Mesenchymal stem cell (in vitro differentiated cells and primary cell): ENCODE results near the gene ACOT7.

Experiments
- DNase-seq: peaks from one replicate; pipeline ENCODE4 v3.0.0-alpha.2; 2013
- H2AFZ ChIP-seq: one replicate; pipeline ENCODE4 v1.6.1; 2013; ENCODE audit warnings: low read depth, mild to moderate bottlenecking, control low read depth, inconsistent platforms, low read length, moderate library complexity
- H2AK5ac ChIP-seq: 2 replicates; pipeline ENCODE4 v1.6.1; 2013; ENCODE audit warnings: low read length, moderate library complexity, mild to moderate bottlenecking, inconsistent platforms; ENCODE audit not compliant: severe bottlenecking
- H2BK120ac ChIP-seq: one replicate; pipeline ENCODE4 v1.6.1; 2013; ENCODE audit warnings: low read depth, mild to moderate bottlenecking, inconsistent platforms, low read length, moderate library complexity
- H2BK12ac ChIP-seq, 2 experiments: one replicate each; pipeline ENCODE4 v1.6.1; 2013; ENCODE audit warnings: inconsistent platforms in 2 of 2, low read length in 2 of 2, mild to moderate bottlenecking in 2 of 2, moderate library complexity in 2 of 2, control low read depth in 1 of 2
- H2BK15ac ChIP-seq: one replicate; pipeline ENCODE4 v1.6.1; 2013; ENCODE audit warnings: mild to moderate bottlenecking, low read depth, inconsistent platforms; ENCODE audit not compliant: poor library complexity, severe bottlenecking
- H2BK5ac ChIP-seq: 2 replicates; pipeline ENCODE4 v1.6.1; 2013; ENCODE audit warnings: low read depth, mild to moderate bottlenecking, low read length, control low read depth, inconsistent platforms; ENCODE audit not compliant: poor library complexity, severe bottlenecking
- H3K14ac ChIP-seq, 2 experiments: one replicate each; pipeline ENCODE4 v1.6.1; 2013; ENCODE audit warnings: inconsistent platforms in 2 of 2, low read length in 2 of 2, control low read depth in 1 of 2, mild to moderate bottlenecking in 1 of 2, moderate library complexity in 1 of 2
- H3K18ac ChIP-seq, 2 experiments: one replicate each; pipeline ENCODE4 v1.6.1; 2013; ENCODE audit warnings: inconsistent platforms in 2 of 2, low read length in 2 of 2, control low read depth in 1 of 2, low read depth in 1 of 2, mild to moderate bottlenecking in 1 of 2
- H3K23ac ChIP-seq, 2 experiments: one replicate each; pipeline ENCODE4 v1.6.1; 2013; ENCODE audit warnings: inconsistent platforms in 2 of 2, low read length in 2 of 2, mild to moderate bottlenecking in 2 of 2, moderate library complexity in 2 of 2, control low read depth in 1 of 2
- H3K27ac ChIP-seq: 2 replicates; pipeline ENCODE4 v1.5.1; 2013; ENCODE audit warnings: mild to moderate bottlenecking, moderate library complexity, low read length, control low read depth, inconsistent platforms; ENCODE audit not compliant: poor library complexity, severe bottlenecking
- H3K27me3 ChIP-seq, 2 experiments: 2 replicates each; pipeline versions ENCODE4 v1.6.1 to v1.7.0; 2013; ENCODE audit warnings: low read length in 2 of 2, mild to moderate bottlenecking in 2 of 2, moderate library complexity in 2 of 2, control low read depth in 1 of 2, inconsistent platforms in 1 of 2; ENCODE audit not compliant: control insufficient read depth in 1 of 2, insufficient read depth in 1 of 2
- H3K36me3 ChIP-seq, 2 experiments: 2 replicates each; pipeline versions ENCODE4 v1.6.1 to v1.7.0; 2013; ENCODE audit warnings: low read length in 2 of 2, control low read depth in 1 of 2, inconsistent platforms in 1 of 2, low read depth in 1 of 2, mild to moderate bottlenecking in 1 of 2; ENCODE audit not compliant: insufficient read depth in 2 of 2, control insufficient read depth in 1 of 2
- H3K4ac ChIP-seq, 2 experiments: one replicate each; pipeline ENCODE4 v1.6.1; 2013; ENCODE audit warnings: inconsistent platforms in 2 of 2, low read length in 2 of 2, mild to moderate bottlenecking in 2 of 2, moderate library complexity in 2 of 2, control low read depth in 1 of 2, low read depth in 1 of 2
- H3K4me1 ChIP-seq: 2 replicates; pipeline ENCODE4 v1.6.1; 2013; ENCODE audit warnings: low read depth, low read length, control low read depth; ENCODE audit not compliant: control insufficient read depth, insufficient read depth
- H3K4me2 ChIP-seq: 2 replicates; pipeline ENCODE4 v1.6.1; 2013; ENCODE audit warnings: low read length, mild to moderate bottlenecking, inconsistent platforms; ENCODE audit not compliant: poor library complexity, severe bottlenecking
- H3K4me3 ChIP-seq, 2 experiments: 2 replicates each; pipeline versions ENCODE4 v1.5.1 to v1.7.0; 2013; ENCODE audit warnings: low read length in 2 of 2, mild to moderate bottlenecking in 2 of 2, control low read depth in 1 of 2, low read depth in 1 of 2; ENCODE audit not compliant: insufficient read depth in 1 of 2
- H3K79me1 ChIP-seq: replicated peaks from 2 replicates; pipeline ENCODE4 v1.6.1; 2013; ENCODE audit warnings: mild to moderate bottlenecking, control low read depth, low read length, inconsistent platforms; ENCODE audit not compliant: poor library complexity, severe bottlenecking
- H3K9ac ChIP-seq: 2 replicates; pipeline ENCODE4 v1.7.0; 2013; ENCODE audit warnings: mild to moderate bottlenecking, low read length, moderate library complexity
- H3K9me3 ChIP-seq: 2 replicates; pipeline ENCODE4 v1.7.0; 2013; ENCODE audit warnings: mild to moderate bottlenecking, low read length; ENCODE audit not compliant: control insufficient read depth
- H4K8ac ChIP-seq: one replicate; pipeline ENCODE4 v1.6.1; 2013; ENCODE audit warnings: inconsistent platforms, mild to moderate bottlenecking, low read length, moderate library complexity
- H4K91ac ChIP-seq: one replicate; pipeline ENCODE4 v1.6.1; 2013; ENCODE audit warnings: mild to moderate bottlenecking, low read length, inconsistent platforms
- WGBS: methylation state at CpG from one replicate; pipeline ENCODE4 v1.1.7; 2013; ENCODE audit warnings: mixed read lengths; 5-methylcytosine and 5-hydroxymethylcytosine counted together

ACOT7 gene

DNA sequence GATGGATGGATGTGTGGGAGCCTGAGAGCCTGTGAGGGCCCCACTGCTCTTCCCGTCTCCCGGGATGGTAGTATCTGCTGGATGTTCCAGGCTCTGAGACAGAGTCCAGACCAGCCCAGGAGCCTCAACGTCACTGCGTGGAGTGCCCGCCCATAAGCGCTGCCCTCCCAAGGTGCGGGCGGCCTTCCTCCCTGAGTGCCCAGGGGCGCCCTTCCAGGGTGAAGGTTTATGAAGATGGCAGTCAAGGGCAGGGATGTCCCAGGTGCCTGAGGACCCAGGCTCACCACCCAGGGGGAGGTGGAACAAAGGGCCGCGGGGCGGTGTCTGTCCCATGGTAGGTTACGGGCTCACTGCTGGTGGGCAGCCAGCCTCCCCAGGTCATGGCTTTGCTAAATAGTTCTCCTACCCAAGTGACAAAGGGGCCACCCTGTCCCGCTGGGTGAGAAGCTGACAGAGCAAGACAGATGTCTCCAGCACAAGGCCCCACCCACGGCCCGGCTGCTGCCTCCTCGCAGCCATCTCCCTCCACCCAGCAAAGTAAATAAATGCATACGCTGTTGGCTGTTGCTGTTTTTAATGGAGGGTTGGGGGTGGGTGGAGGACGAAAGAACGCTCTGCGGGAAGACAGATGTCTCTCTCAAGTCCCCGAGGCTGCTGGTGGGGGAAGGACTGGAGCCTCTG, 123.7 kb downstream of the ACOT7 start:
- no peak overlapping the region for H3K4me3 ChIP-seq
- H2BK12ac ChIP-seq, result peak overlapping the region in 1 of 2 experiments; percentile 37
- peaks cover 75% of the 10 kb centered on the region for H3K4me1 ChIP-seq
- no peak overlapping the region for H2BK15ac ChIP-seq
- 69% methylated on average over 20 of the region's 22 CpGs for WGBS
- no peak overlapping the region for H2AFZ ChIP-seq
- peaks cover 0 to 15% of the 10 kb centered on the region in 2 experiments for H3K36me3 ChIP-seq
- no peak overlapping the region for H2AK5ac ChIP-seq
- peak overlapping the region in 1 of 2 experiments; percentile 12 for H3K14ac ChIP-seq
- no peaks in the 10 kb centered on the region for H3K9me3 ChIP-seq
- no peak overlapping the region for H3K23ac ChIP-seq
- H2BK5ac ChIP-seq, result no peak overlapping the region
- no peak overlapping the region for H3K9ac ChIP-seq
- H3K4ac ChIP-seq, result no peak overlapping the region
- H3K18ac ChIP-seq, result peak overlapping the region in 1 of 2 experiments; percentile 48
- no peak overlapping the region for H4K91ac ChIP-seq
- no peak overlapping the region for H2BK120ac ChIP-seq
- H3K4me2 ChIP-seq, result no peak overlapping the region
- no peak for DNase-seq
- H3K79me1 ChIP-seq, result no peaks in the 10 kb centered on the region
- H3K27me3 ChIP-seq, result no peaks in the 10 kb centered on the region
- H3K27ac ChIP-seq, result no peak overlapping the region
- H4K8ac ChIP-seq, result no peak overlapping the region

DNA sequence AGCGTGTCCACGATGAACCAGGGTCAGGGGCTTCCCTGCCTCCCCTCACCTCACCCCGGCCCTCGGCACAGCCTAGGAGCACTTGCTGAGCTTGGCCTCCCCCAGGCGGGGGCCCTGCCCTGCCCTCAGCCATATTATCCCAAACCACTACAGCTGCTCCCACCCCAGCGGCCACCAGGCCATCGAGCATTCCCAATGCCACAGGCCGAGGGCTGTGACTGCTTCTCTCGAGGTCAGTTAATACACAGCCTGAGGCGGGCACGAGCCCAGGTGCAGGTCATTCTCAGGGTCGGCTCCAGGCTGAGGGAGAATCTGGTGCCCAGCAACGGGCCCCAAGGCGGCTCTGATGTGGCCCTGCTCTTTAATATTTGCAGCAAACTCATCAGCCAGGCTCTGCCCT, 124.3 kb downstream of the ACOT7 start:
- H3K79me1 ChIP-seq, result no peaks in the 10 kb centered on the region
- DNase-seq, result no peak
- no peak overlapping the region for H3K27ac ChIP-seq
- no peak overlapping the region for H4K8ac ChIP-seq
- H3K27me3 ChIP-seq, result no peaks in the 10 kb centered on the region
- WGBS, result 96% methylated on average over 13 of the region's 14 CpGs
- no peak overlapping the region for H2BK120ac ChIP-seq
- H2BK15ac ChIP-seq, result no peak overlapping the region
- H2AK5ac ChIP-seq, result no peak overlapping the region
- H2AFZ ChIP-seq, result no peak overlapping the region
- no peak overlapping the region for H4K91ac ChIP-seq
- H3K9me3 ChIP-seq, result no peaks in the 10 kb centered on the region
- H3K4me2 ChIP-seq, result no peak overlapping the region
- no peak overlapping the region for H2BK12ac ChIP-seq
- no peak overlapping the region for H3K4me3 ChIP-seq
- H2BK5ac ChIP-seq, result no peak overlapping the region
- no peak overlapping the region for H3K4ac ChIP-seq
- no peak overlapping the region for H3K9ac ChIP-seq
- peak overlapping the region in 1 of 2 experiments; percentile 48 for H3K18ac ChIP-seq
- peak overlapping the region in 1 of 2 experiments; percentile 12 for H3K14ac ChIP-seq
- H3K36me3 ChIP-seq, result peaks cover 0 to 16% of the 10 kb centered on the region in 2 experiments
- peaks cover 73% of the 10 kb centered on the region for H3K4me1 ChIP-seq
- no peak overlapping the region for H3K23ac ChIP-seq

DNA sequence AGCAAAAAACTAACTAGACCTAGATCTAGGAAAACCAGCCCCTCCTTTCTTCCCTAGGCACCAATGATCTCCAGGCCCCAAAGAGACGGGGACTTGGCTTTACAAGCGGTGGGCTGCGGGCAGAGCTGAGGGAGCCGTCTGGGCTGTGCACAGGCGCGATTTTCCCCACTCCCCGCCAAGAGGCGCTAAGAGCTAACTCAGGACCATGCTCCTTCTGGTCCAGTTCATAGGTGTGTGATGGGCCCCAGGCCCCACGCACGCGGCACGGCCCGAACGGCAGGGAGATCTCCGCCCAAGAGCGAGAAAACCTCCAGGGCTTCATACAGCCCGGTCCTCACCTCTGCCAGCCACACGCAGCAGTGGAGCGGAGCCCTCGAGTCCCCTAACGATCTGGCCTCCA, 125.2 kb downstream of the ACOT7 start:
- no peak for DNase-seq
- Histone ChIP-seq H3K4me3 (no peak overlapping the region), H3K36me3 (peaks cover 0 to 12% of the 10 kb centered on the region in 2 experiments), H3K79me1 (no peaks in the 10 kb centered on the region), H3K27ac (no peak overlapping the region), H3K4me2 (no peak overlapping the region), H2AFZ (no peak overlapping the region), H2AK5ac (peak overlapping the region; percentile 16), H3K18ac (no peak overlapping the region), H2BK12ac (no peak overlapping the region), H3K4me1 (peaks cover 65% of the 10 kb centered on the region), H3K23ac (no peak overlapping the region), H2BK120ac (no peak overlapping the region), H2BK5ac (no peak overlapping the region), H3K27me3 (no peaks in the 10 kb centered on the region), H4K91ac (no peak overlapping the region), H3K9ac (no peak overlapping the region), H3K9me3 (no peaks in the 10 kb centered on the region), H3K4ac (no peak overlapping the region), H2BK15ac (no peak overlapping the region), H3K14ac (no peak overlapping the region), H4K8ac (no peak overlapping the region)
- 88% methylated on average over 21 of the region's 21 CpGs for WGBS

DNA sequence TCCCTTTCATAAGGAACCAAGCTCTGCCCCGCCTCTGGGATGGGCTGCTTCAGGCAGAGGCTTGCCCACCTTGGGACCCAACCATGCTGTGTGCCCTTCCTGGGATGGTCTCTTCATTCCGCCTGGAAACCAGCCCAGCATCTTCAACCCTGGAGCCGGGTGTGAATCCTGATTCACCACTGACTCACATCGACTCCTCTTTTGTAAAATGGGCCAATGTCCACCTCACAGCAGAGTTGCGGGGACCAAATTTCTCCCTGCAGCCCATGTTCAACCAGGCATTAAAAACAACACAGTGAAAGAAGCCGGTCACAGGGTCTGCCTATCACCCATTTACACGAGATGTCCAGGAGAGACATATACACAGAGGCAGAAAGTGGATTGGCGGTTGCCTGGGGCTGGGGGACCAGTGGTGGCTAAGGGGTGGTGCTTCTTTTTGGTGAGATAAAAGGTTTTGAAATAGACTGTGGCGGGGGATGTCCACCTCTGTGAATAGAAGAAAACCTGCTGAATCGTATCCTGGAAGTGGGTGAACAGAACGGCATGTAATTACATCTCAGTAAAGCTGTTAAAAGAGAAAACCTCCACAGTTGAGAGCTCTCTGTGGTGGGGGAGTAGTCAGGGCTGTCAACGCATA, 125.8 kb downstream of the ACOT7 start:
- no peak overlapping the region for H2BK5ac ChIP-seq
- no peak overlapping the region for H3K4ac ChIP-seq
- H4K8ac ChIP-seq, result no peak overlapping the region
- 86% methylated on average over 12 of the region's 12 CpGs for WGBS
- H4K91ac ChIP-seq, result no peak overlapping the region
- H2BK12ac ChIP-seq, result no peak overlapping the region
- no peak overlapping the region for H3K27ac ChIP-seq
- H3K4me2 ChIP-seq, result no peak overlapping the region
- H3K79me1 ChIP-seq, result no peaks in the 10 kb centered on the region
- H3K14ac ChIP-seq, result no peak overlapping the region
- no peak overlapping the region for H3K9ac ChIP-seq
- no peak overlapping the region for H2BK120ac ChIP-seq
- H3K27me3 ChIP-seq, result no peaks in the 10 kb centered on the region
- peaks cover 64% of the 10 kb centered on the region for H3K4me1 ChIP-seq
- no peak overlapping the region for H3K23ac ChIP-seq
- H2AK5ac ChIP-seq, result no peak overlapping the region
- no peak overlapping the region for H3K18ac ChIP-seq
- H2BK15ac ChIP-seq, result no peak overlapping the region
- H3K9me3 ChIP-seq, result no peaks in the 10 kb centered on the region
- no peak overlapping the region for H3K4me3 ChIP-seq
- H3K36me3 ChIP-seq, result peaks cover 0 to 12% of the 10 kb centered on the region in 2 experiments
- H2AFZ ChIP-seq, result no peak overlapping the region
- no peak for DNase-seq
